K562 (cell line): Measurements from ENCODE around the gene BBLN. TPM values are rescaled to one million over a fixed set of nuclear protein-coding genes. Genes with fewer than 3 reads are reported as not detected.
A peak's percentile ranks its signal among the peaks of the same experiment; 100 is the strongest.

ENCODE experiments used
- CEBPB ChIP-seq: fragments of 450-650 bp; IDR thresholded peaks from 2 replicates; pipeline ENCODE4 v1.6.1; 2016; ENCODE audit warnings: missing genetic modification characterization, missing compliant biosample characterization
- NRF1 ChIP-seq, 2 experiments: fragments of 450-650 bp; IDR thresholded peaks in 1 of 2; conservative IDR thresholded peaks in 1 of 2; 2 replicates each; pipeline ENCODE4 v1.6.1; 2014; ENCODE audit warnings: mild to moderate bottlenecking in 2 of 2
- SNRNP70 ChIP-seq: fragments of 200-400 bp; formaldehyde crosslinking; optimal IDR thresholded peaks from 2 replicates; pipeline ENCODE3; 2017; ENCODE audit warnings: low read depth, low read length
- ZNF143 ChIP-seq: sonication (generic); formaldehyde crosslinking; IDR thresholded peaks from 2 replicates; pipeline ENCODE4 v1.9.0; 2022; ENCODE audit warnings: mild to moderate bottlenecking, missing genetic modification reagents
- polyA plus RNA-seq, 8 experiments: library from polyadenylated mRNA; depleted of rRNA in 4 of 8; stranded (reverse) in 5 of 8; unstranded in 3 of 8; fragments of >200 nt; fragmentation: Nextera tagmentation in 2 of 8; fragmentation: Illumina TruSeq in 1 of 8; extraction: Ambion mirVana in 2 of 8; extraction: Trizol in 1 of 8; gene quantifications; 2 replicates each; pipeline versions ENCODE4 v1.2.1 to v1.2.3, GENCODE V29; 2011 to 2014; ENCODE audit warnings: inconsistent platforms in 1 of 8, missing spikeins in 1 of 8
- total RNA-seq, 7 experiments: library from RNA; depleted of rRNA in 6 of 7; stranded (reverse); fragments of >200 nt in 6 of 7; fragmentation: Illumina TruSeq in 2 of 7; extraction: Trizol in 2 of 7; gene quantifications; 2 replicates each; pipeline versions ENCODE4 v1.2.1 to v1.2.3, GENCODE V29; 2011 to 2021; ENCODE audit warnings: low replicate concordance in 1 of 7
- TF ChIP-seq, protein P1 (sequence below): sonication (generic); formaldehyde crosslinking; IDR thresholded peaks from 2 replicates; pipeline ENCODE4 v1.8.0; 2022; ENCODE audit warnings: mild to moderate bottlenecking, missing genetic modification reagents
- TF ChIP-seq, protein P2 (sequence below): sonication (generic); formaldehyde crosslinking; IDR thresholded peaks from 2 replicates; pipeline ENCODE4 v1.9.0; 2022; ENCODE audit warnings: mild to moderate bottlenecking, missing genetic modification reagents

BBLN gene
- total and polyA plus RNA-seq, 9 of the 15 experiments (the other 6 are each of a cell fraction or from before 2014, with no cell fraction given), result 4.2 to 331 (median 87.1) TPM

GRCh38 chr9:128174062-128174461 lies 14.0 kb downstream of the BBLN start (continued):
- TF ChIP-seq SNRNP70 (no peak), ZNF143 (CRISPR knock-in tag) (no peak), NRF1 (conservative IDR thresholded peaks at IDR 0.05 in 1 of 2, IDR thresholded peaks at IDR 0.05 in 1 of 2) (no peak), CEBPB (peak; percentile 41; the same call in 1 of the 2 replicates)
- TF ChIP-seq, protein P1, sequence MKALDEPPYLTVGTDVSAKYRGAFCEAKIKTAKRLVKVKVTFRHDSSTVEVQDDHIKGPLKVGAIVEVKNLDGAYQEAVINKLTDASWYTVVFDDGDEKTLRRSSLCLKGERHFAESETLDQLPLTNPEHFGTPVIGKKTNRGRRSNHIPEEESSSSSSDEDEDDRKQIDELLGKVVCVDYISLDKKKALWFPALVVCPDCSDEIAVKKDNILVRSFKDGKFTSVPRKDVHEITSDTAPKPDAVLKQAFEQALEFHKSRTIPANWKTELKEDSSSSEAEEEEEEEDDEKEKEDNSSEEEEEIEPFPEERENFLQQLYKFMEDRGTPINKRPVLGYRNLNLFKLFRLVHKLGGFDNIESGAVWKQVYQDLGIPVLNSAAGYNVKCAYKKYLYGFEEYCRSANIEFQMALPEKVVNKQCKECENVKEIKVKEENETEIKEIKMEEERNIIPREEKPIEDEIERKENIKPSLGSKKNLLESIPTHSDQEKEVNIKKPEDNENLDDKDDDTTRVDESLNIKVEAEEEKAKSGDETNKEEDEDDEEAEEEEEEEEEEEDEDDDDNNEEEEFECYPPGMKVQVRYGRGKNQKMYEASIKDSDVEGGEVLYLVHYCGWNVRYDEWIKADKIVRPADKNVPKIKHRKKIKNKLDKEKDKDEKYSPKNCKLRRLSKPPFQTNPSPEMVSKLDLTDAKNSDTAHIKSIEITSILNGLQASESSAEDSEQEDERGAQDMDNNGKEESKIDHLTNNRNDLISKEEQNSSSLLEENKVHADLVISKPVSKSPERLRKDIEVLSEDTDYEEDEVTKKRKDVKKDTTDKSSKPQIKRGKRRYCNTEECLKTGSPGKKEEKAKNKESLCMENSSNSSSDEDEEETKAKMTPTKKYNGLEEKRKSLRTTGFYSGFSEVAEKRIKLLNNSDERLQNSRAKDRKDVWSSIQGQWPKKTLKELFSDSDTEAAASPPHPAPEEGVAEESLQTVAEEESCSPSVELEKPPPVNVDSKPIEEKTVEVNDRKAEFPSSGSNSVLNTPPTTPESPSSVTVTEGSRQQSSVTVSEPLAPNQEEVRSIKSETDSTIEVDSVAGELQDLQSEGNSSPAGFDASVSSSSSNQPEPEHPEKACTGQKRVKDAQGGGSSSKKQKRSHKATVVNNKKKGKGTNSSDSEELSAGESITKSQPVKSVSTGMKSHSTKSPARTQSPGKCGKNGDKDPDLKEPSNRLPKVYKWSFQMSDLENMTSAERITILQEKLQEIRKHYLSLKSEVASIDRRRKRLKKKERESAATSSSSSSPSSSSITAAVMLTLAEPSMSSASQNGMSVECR (CRISPR knock-in tag), result no peak
- TF ChIP-seq, protein P2, sequence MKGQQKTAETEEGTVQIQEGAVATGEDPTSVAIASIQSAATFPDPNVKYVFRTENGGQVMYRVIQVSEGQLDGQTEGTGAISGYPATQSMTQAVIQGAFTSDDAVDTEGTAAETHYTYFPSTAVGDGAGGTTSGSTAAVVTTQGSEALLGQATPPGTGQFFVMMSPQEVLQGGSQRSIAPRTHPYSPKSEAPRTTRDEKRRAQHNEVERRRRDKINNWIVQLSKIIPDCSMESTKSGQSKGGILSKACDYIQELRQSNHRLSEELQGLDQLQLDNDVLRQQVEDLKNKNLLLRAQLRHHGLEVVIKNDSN, result peak; percentile 81
